B cell (primary cell): Measurements from ENCODE around the gene ANKS1A. TPM values are rescaled to one million over a fixed set of nuclear protein-coding genes. Genes with fewer than 3 reads are reported as not detected.

Source experiments
- ATAC-seq: fragments of 200-7000 bp; cut with Tn5 transposase; one replicate; pipeline ENCODE4 v1.10.0; 2021; ENCODE audit warnings: low read depth, mild to moderate bottlenecking, moderate number of reproducible peaks, moderate library complexity
- CTCF ChIA-PET: fragments of 350-600 bp; sonication (Branson Sonifier 250); formaldehyde crosslinking; loops from one replicate; lab custom pipeline; 2021; ENCODE audit warnings: antibody characterized with exemption, inconsistent platforms; lab: Charles Lee
- POLR2A ChIA-PET: fragments of 350-600 bp; sonication (Branson Sonifier 250); formaldehyde crosslinking; loops from one replicate; lab custom pipeline; 2021; ENCODE audit warnings: antibody characterized with exemption; lab: Charles Lee
- DNase-seq: peaks from one replicate; pipeline ENCODE4 v3.0.0; 2013
- H2AFZ ChIP-seq: 2 replicates; pipeline ENCODE4 v1.6.1; 2012; ENCODE audit warnings: mild to moderate bottlenecking, low read depth, low read length; ENCODE audit not compliant: insufficient read depth, poor library complexity, severe bottlenecking
- H3K27ac ChIP-seq, 2 donors: 1 replicate in 1 of 2; 2 replicates in 1 of 2; pipeline ENCODE4 v1.5.1; 2012 to 2013; ENCODE audit warnings: low read length in 2 of 2, mild to moderate bottlenecking in 2 of 2, moderate library complexity in 1 of 2
- H3K27me3 ChIP-seq, 4 experiments: fragments of 200-600 bp in 1 of 4; sonication (generic) in 1 of 4; replicated peaks in 1 of 4; 1 replicate in 2 of 4; 2 replicates in 2 of 4; pipeline versions ENCODE4 v1.6.1 to v1.7.0; 2013 to 2016; ENCODE audit warnings: low read length in 3 of 4, mild to moderate bottlenecking in 2 of 4, mixed read lengths in 1 of 4, moderate library complexity in 1 of 4; ENCODE audit not compliant: insufficient read depth in 4 of 4, control insufficient read depth in 3 of 4; ENCODE audit errors: control extremely low read depth in 1 of 4
- H3K36me3 ChIP-seq, 2 experiments: replicated peaks in 1 of 2; 1 replicate in 1 of 2; 2 replicates in 1 of 2; pipeline versions ENCODE4 v1.6.1 to v1.7.1; 2013; ENCODE audit warnings: low read length in 1 of 2; ENCODE audit not compliant: insufficient read depth in 2 of 2, control insufficient read depth in 1 of 2; ENCODE audit errors: control extremely low read depth in 1 of 2, extremely low read depth in 1 of 2
- H3K4me1 ChIP-seq, 2 donors: fragments of 200-600 bp in 1 of 2; sonication (generic) in 1 of 2; 1 replicate in 1 of 2; 2 replicates in 1 of 2; pipeline versions ENCODE4 v1.5.1 to v1.6.1; 2013 to 2017; ENCODE audit warnings: low read length in 2 of 2; ENCODE audit not compliant: control insufficient read depth in 2 of 2, insufficient read depth in 2 of 2
- H3K4me2 ChIP-seq: replicated peaks from 2 replicates; pipeline ENCODE3; 2012; ENCODE audit warnings: mild to moderate bottlenecking, low read depth, low read length; ENCODE audit not compliant: poor library complexity, severe bottlenecking
- H3K4me3 ChIP-seq, 5 experiments: fragments of 200-600 bp in 1 of 5; sonication (generic) in 1 of 5; 1 replicate in 3 of 5; 2 replicates in 2 of 5; pipeline versions ENCODE4 v1.5.1 to v1.7.0; 2011 to 2016; ENCODE audit warnings: low read length in 4 of 5, mild to moderate bottlenecking in 4 of 5, low read depth in 2 of 5, control low read depth in 1 of 5, moderate library complexity in 1 of 5; ENCODE audit not compliant: insufficient read depth in 1 of 5; ENCODE audit errors: control extremely low read depth in 1 of 5, extremely low read depth in 1 of 5
- H3K79me2 ChIP-seq: fragments of 200-600 bp; sonication (generic); one replicate; pipeline ENCODE4 v1.6.0; 2016; ENCODE audit warnings: low read length; ENCODE audit not compliant: control insufficient read depth, insufficient read depth
- H3K9ac ChIP-seq: fragments of 200-600 bp; sonication (generic); 2 replicates; pipeline ENCODE4 v1.6.1; 2017; ENCODE audit warnings: mild to moderate bottlenecking, low read length, moderate library complexity
- H3K9me3 ChIP-seq, 3 donors: one replicate each; pipeline versions ENCODE4 v1.6.1 to v1.7.1; 2013; ENCODE audit warnings: low read length in 2 of 3; ENCODE audit not compliant: control insufficient read depth in 2 of 3, insufficient read depth in 1 of 3; ENCODE audit errors: control extremely low read depth in 1 of 3
- H4K20me1 ChIP-seq: 2 replicates; pipeline ENCODE4 v1.6.0; 2012; ENCODE audit warnings: mild to moderate bottlenecking, low read length; ENCODE audit not compliant: insufficient read depth, control insufficient read depth, poor library complexity, severe bottlenecking
- H3K27ac Mint-ChIP-seq: one replicate; pipeline ENCODE4 v1.8.0; 2021; ENCODE audit warnings: mixed read lengths
- H3K27me3 Mint-ChIP-seq: one replicate; pipeline ENCODE4 v1.8.0; 2021; ENCODE audit warnings: mixed read lengths
- H3K4me1 Mint-ChIP-seq: one replicate; pipeline ENCODE4 v1.8.0; 2021; ENCODE audit warnings: mixed read lengths
- H3K4me3 Mint-ChIP-seq: one replicate; pipeline ENCODE4 v1.8.0; 2021; ENCODE audit warnings: mixed read lengths
- H3K9me3 Mint-ChIP-seq: one replicate; pipeline ENCODE4 v1.8.0; 2022; ENCODE audit warnings: mixed read lengths; ENCODE audit not compliant: insufficient read depth
- CTCF ChIP-seq: fragments of 200-600 bp; IDR thresholded peaks from one replicate; pipeline ENCODE4 v1.8.0; 2022; ENCODE audit warnings: antibody characterized with exemption, mild to moderate bottlenecking
- EZH2 ChIP-seq: IDR thresholded peaks from 2 replicates; pipeline ENCODE4 v1.6.1; 2012; ENCODE audit warnings: borderline replicate concordance, low read depth, mild to moderate bottlenecking, moderate library complexity, low read length; ENCODE audit not compliant: insufficient read depth, poor library complexity, severe bottlenecking
- WGBS: methylation state at CpG from one replicate; pipeline ENCODE4 v1.1.5; 2013; ENCODE audit warnings: missing lambda C conversion rate; ENCODE audit not compliant: insufficient coverage; 5-methylcytosine and 5-hydroxymethylcytosine counted together
- intact Hi-C: fragments of 100-400 bp; cut with micrococcal nuclease; formaldehyde crosslinking; loops from one replicate; pipeline ENCODE4 v1.10.0; 2022
- polyA plus RNA-seq: library from polyadenylated mRNA; depleted of rRNA; stranded (reverse); fragments of >200 nt; gene quantifications from 2 replicates; pipeline ENCODE4 v1.2.3, GENCODE V29; 2012
- total RNA-seq, 2 donors: library from RNA; stranded (reverse); fragments of 120-200 nt in 1 of 2; gene quantifications; 1 replicate in 1 of 2; 2 replicates in 1 of 2; pipeline versions ENCODE4 v1.2.3 to v1.2.4, GENCODE V29; 2013 to 2022

The ANKS1A gene
- total and polyA plus RNA-seq, 2 donors (not counting 1 experiment from before 2014, with no cell fraction given), result 3.4 to 19.7 TPM

GRCh38 chr6:34920097-34920496, 31.0 kb downstream of the ANKS1A start:
- no peaks in the 10 kb centered on the region for H3K4me1 ChIP-seq
- POLR2A ChIA-PET, result no interaction called here
- H3K27me3 ChIP-seq, result no peaks in the 10 kb centered on the region
- H3K4me2 ChIP-seq, result no peak overlapping the region
- peaks cover 0 to 3% of the 10 kb centered on the region in 2 experiments for H3K36me3 ChIP-seq
- ATAC-seq (no peak), DNase-seq (no peak)
- no peak overlapping the region for H3K4me3 Mint-ChIP-seq
- H4K20me1 ChIP-seq, result peaks cover 10% of the 10 kb centered on the region
- CTCF ChIA-PET, result no interaction called here
- no peaks in the 10 kb centered on the region for H3K9me3 ChIP-seq
- no peak overlapping the region for H3K4me3 ChIP-seq
- WGBS, result 100% methylated on average over 3 of the region's 4 CpGs
- no peak overlapping the region for H2AFZ ChIP-seq
- no peak overlapping the region for H3K9ac ChIP-seq
- no peaks in the 10 kb centered on the region for H3K27me3 Mint-ChIP-seq
- H3K4me1 Mint-ChIP-seq, result no peaks in the 10 kb centered on the region
- intact Hi-C loops, result no loop called here
- no peaks in the 10 kb centered on the region for H3K9me3 Mint-ChIP-seq
- no peak overlapping the region for H3K27ac Mint-ChIP-seq
- TF ChIP-seq CTCF (no peak), EZH2 (no peak)
- no peaks in the 10 kb centered on the region for H3K79me2 ChIP-seq
- H3K27ac ChIP-seq, result no peak overlapping the region

GRCh38 chr6:34922177-34922663, 33.2 kb downstream of the ANKS1A start:
- peaks cover 0 to 3% of the 10 kb centered on the region in 2 experiments for H3K36me3 ChIP-seq
- H3K27ac ChIP-seq, result no peak overlapping the region
- Mint-ChIP-seq H3K4me3 (no peak overlapping the region), H3K4me1 (no peaks in the 10 kb centered on the region), H3K9me3 (no peaks in the 10 kb centered on the region), H3K27me3 (no peaks in the 10 kb centered on the region), H3K27ac (no peak overlapping the region)
- no peak for TF ChIP-seq CTCF
- no peak for TF ChIP-seq EZH2
- no CpG with 5 or more reads among the region's 3 CpGs for WGBS
- CTCF ChIA-PET, result no interaction called here
- no peak overlapping the region for H3K4me3 ChIP-seq
- H3K79me2 ChIP-seq, result peaks cover 4% of the 10 kb centered on the region
- intact Hi-C loops, result no loop called here
- no peak for ATAC-seq
- peaks cover 5% of the 10 kb centered on the region for H4K20me1 ChIP-seq
- H3K9me3 ChIP-seq, result no peaks in the 10 kb centered on the region
- POLR2A ChIA-PET, result interaction anchor here (0.5 to 0.7 kb wide), 2 partner anchors 144 to 1842 kb away, joined by 5 to 8 read pairs; no protein-coding TSS in a partner anchor
- H3K4me1 ChIP-seq, result no peaks in the 10 kb centered on the region
- no peak overlapping the region for H3K9ac ChIP-seq
- H3K27me3 ChIP-seq, result no peaks in the 10 kb centered on the region
- DNase-seq, result no peak
- H2AFZ ChIP-seq, result no peak overlapping the region
- H3K4me2 ChIP-seq, result no peak overlapping the region
